Measurements from ENCODE around the gene GP1BB. TPM values are rescaled to one million over a fixed set of nuclear protein-coding genes. Genes with fewer than 3 reads are reported as not detected.

Gene GP1BB
- polyA plus RNA-seq, 6 donors from 2014 or later = 0.38 to 6.2 (median 4.0) TPM

- Mint-ChIP-seq H3K4me1 (peaks cover 34 to 42% (median 37%) of the 10 kb centered on the region in 3 donors), H3K36me3 (peaks cover 8 to 13% of the 10 kb centered on the region in 2 donors), H3K9me3 (peaks cover 0 to 7% (median 0%) of the 10 kb centered on the region in 7 donors), H3K27me3 (peaks cover 43 to 80% (median 76%) of the 10 kb centered on the region in 3 donors), H3K4me3 (peak overlapping the region in 7 of 8 donors; percentile 63 to 90 (median 86)), H3K27ac (peak overlapping the region in 1 of 6 donors; percentile 58)
- DNase-seq (no peak), ATAC-seq (ENCODE audit: low read depth in 2 of 2) (no peak)
These were observed 34.9 kb downstream of the GP1BB start for GRCh38 chr22:19757985-19758895.

GRCh38 chr22:19758896-19759426, 35.6 kb downstream of the GP1BB start:
- peaks cover 42 to 80% (median 77%) of the 10 kb centered on the region in 3 donors for H3K27me3 Mint-ChIP-seq

GRCh38 chr22:19759427-19760057, 36.2 kb downstream of the GP1BB start:
- H3K4me1 Mint-ChIP-seq = peaks cover 34 to 42% (median 37%) of the 10 kb centered on the region in 3 donors
- ATAC-seq (ENCODE audit: low read depth in 2 of 2) (no peak), DNase-seq (no peak)
- H3K27ac Mint-ChIP-seq = peak overlapping the region in 1 of 6 donors; percentile 64
- H3K27me3 Mint-ChIP-seq = peaks cover 40 to 80% (median 74%) of the 10 kb centered on the region in 3 donors
- H3K4me3 Mint-ChIP-seq = peak overlapping the region; percentile 80 to 99 (median 90)
- peaks cover 0 to 7% (median 0%) of the 10 kb centered on the region in 7 donors for H3K9me3 Mint-ChIP-seq
- peaks cover 8 to 13% of the 10 kb centered on the region in 2 donors for H3K36me3 Mint-ChIP-seq

More at GRCh38 chr22:19758896-19759426, 35.6 kb downstream of the GP1BB start:
- ATAC-seq (ENCODE audit: low read depth in 2 of 2) (no peak), DNase-seq (no peak)
- peaks cover 0 to 7% (median 0%) of the 10 kb centered on the region in 7 donors for H3K9me3 Mint-ChIP-seq
- peak overlapping the region in 5 of 8 donors; percentile 54 to 90 (median 59) for H3K4me3 Mint-ChIP-seq
- peaks cover 34 to 42% (median 37%) of the 10 kb centered on the region in 3 donors for H3K4me1 Mint-ChIP-seq
- no peak overlapping the region for H3K27ac Mint-ChIP-seq
- H3K36me3 Mint-ChIP-seq = peaks cover 8 to 13% of the 10 kb centered on the region in 2 donors

- DNase-seq = no peak
- Mint-ChIP-seq H3K27ac (peak within 1 kb of the TSS in 2 of 6 donors; percentile 63 to 64), H3K36me3 (peaks cover 8 to 13% of the 10 kb centered on the region in 2 donors), H3K27me3 (peaks cover 45 to 80% (median 75%) of the 10 kb centered on the region in 3 donors), H3K4me1 (peaks cover 31 to 42% (median 37%) of the 10 kb centered on the region in 3 donors), H3K9me3 (peaks cover 0 to 7% (median 0%) of the 10 kb centered on the region in 7 donors), H3K4me3 (peak within 1 kb of the TSS; percentile 80 to 99 (median 90))
- no peak for ATAC-seq (ENCODE audit: low read depth in 2 of 2)
These were observed 37.0 kb downstream of the GP1BB start, which contains the start of gene TBX1 for GRCh38 chr22:19760058-19760950. TSS of gene TBX1 (plus strand) at chr22:19760778. CDS start at chr22:19760844, 66 bp downstream.

- no peak for ATAC-seq (ENCODE audit: low read depth in 2 of 2)
- H3K4me1 Mint-ChIP-seq = peaks cover 27 to 36% (median 32%) of the 10 kb centered on the region in 3 donors
- H3K27me3 Mint-ChIP-seq = peaks cover 38 to 76% (median 67%) of the 10 kb centered on the region in 3 donors
- DNase-seq = no peak
- peaks cover 0 to 7% (median 0%) of the 10 kb centered on the region in 7 donors for H3K9me3 Mint-ChIP-seq
- H3K27ac Mint-ChIP-seq = no peak overlapping the region
- H3K36me3 Mint-ChIP-seq = peaks cover 8 to 13% of the 10 kb centered on the region in 2 donors
- H3K4me3 Mint-ChIP-seq = peak overlapping the region; percentile 68 to 85 (median 78)
These were observed 37.8 kb downstream of the GP1BB start for GRCh38 chr22:19760951-19761724.

- H3K27me3 Mint-ChIP-seq = peaks cover 39 to 75% (median 66%) of the 10 kb centered on the region in 3 donors
- peak overlapping the region; percentile 68 to 85 (median 78) for H3K4me3 Mint-ChIP-seq
- ATAC-seq (ENCODE audit: low read depth in 2 of 2) = no peak
- peaks cover 8 to 13% of the 10 kb centered on the region in 2 donors for H3K36me3 Mint-ChIP-seq
- no peak overlapping the region for H3K27ac Mint-ChIP-seq
- H3K4me1 Mint-ChIP-seq = peaks cover 23 to 34% (median 27%) of the 10 kb centered on the region in 3 donors
- H3K9me3 Mint-ChIP-seq = peaks cover 0 to 7% (median 0%) of the 10 kb centered on the region in 7 donors
- DNase-seq = no peak
These were observed 38.6 kb downstream of the GP1BB start for GRCh38 chr22:19761725-19762567.

- peaks cover 45 to 76% (median 67%) of the 10 kb centered on the region in 3 donors for H3K27me3 Mint-ChIP-seq
- no peak overlapping the region for H3K27ac Mint-ChIP-seq
- H3K9me3 Mint-ChIP-seq = peaks cover 0 to 7% (median 0%) of the 10 kb centered on the region in 7 donors
- ATAC-seq (ENCODE audit: low read depth in 2 of 2) (no peak), DNase-seq (no peak)
- peaks cover 23 to 34% (median 25%) of the 10 kb centered on the region in 3 donors for H3K4me1 Mint-ChIP-seq
- peak overlapping the region in 4 of 8 donors; percentile 16 to 41 (median 31) for H3K4me3 Mint-ChIP-seq
- peaks cover 8 to 13% of the 10 kb centered on the region in 2 donors for H3K36me3 Mint-ChIP-seq
These were observed 39.5 kb downstream of the GP1BB start for GRCh38 chr22:19762568-19763457.

GRCh38 chr22:19763458-19764298, 40.3 kb downstream of the GP1BB start:
- ATAC-seq (ENCODE audit: low read depth in 2 of 2) = no peak
- peaks cover 24 to 34% (median 27%) of the 10 kb centered on the region in 3 donors for H3K4me1 Mint-ChIP-seq
- no peak for DNase-seq
- H3K27ac Mint-ChIP-seq = no peak overlapping the region
- H3K27me3 Mint-ChIP-seq = peaks cover 45 to 75% (median 61%) of the 10 kb centered on the region in 3 donors
- peaks cover 0 to 7% (median 0%) of the 10 kb centered on the region in 7 donors for H3K9me3 Mint-ChIP-seq
- H3K4me3 Mint-ChIP-seq = peak overlapping the region in 1 of 8 donors; percentile 41
- H3K36me3 Mint-ChIP-seq = peaks cover 8 to 13% of the 10 kb centered on the region in 2 donors

- Mint-ChIP-seq H3K27ac (no peak overlapping the region), H3K27me3 (peaks cover 49 to 77% (median 60%) of the 10 kb centered on the region in 3 donors), H3K9me3 (peaks cover 0 to 7% (median 0%) of the 10 kb centered on the region in 7 donors), H3K4me3 (peak overlapping the region in 2 of 8 donors; percentile 39 to 50), H3K4me1 (peaks cover 24 to 33% (median 29%) of the 10 kb centered on the region in 3 donors), H3K36me3 (peaks cover 8 to 13% of the 10 kb centered on the region in 2 donors)
- ATAC-seq (ENCODE audit: low read depth in 2 of 2) (no peak), DNase-seq (no peak)
These were observed 40.9 kb downstream of the GP1BB start for GRCh38 chr22:19764299-19764593.
